ENCODE results near the gene CTNNA1. TPM values are rescaled to one million over a fixed set of nuclear protein-coding genes. Genes with fewer than 3 reads are reported as not detected.

The CTNNA1 gene
- total RNA-seq, 1 donor from 2014 or later, result 359 TPM

- H3K4me1 Mint-ChIP-seq (ENCODE audit: low read depth, unreplicated experiment), result peaks cover 44% of the 10 kb centered on the region
- no peak overlapping the region for H3K4me3 Mint-ChIP-seq (ENCODE audit: unreplicated experiment)
- H3K27me3 Mint-ChIP-seq (ENCODE audit: low read depth, unreplicated experiment), result no peaks in the 10 kb centered on the region
- peaks cover 3% of the 10 kb centered on the region for H3K36me3 Mint-ChIP-seq (ENCODE audit: low read depth, unreplicated experiment)
- TF ChIP-seq, protein P1, sequence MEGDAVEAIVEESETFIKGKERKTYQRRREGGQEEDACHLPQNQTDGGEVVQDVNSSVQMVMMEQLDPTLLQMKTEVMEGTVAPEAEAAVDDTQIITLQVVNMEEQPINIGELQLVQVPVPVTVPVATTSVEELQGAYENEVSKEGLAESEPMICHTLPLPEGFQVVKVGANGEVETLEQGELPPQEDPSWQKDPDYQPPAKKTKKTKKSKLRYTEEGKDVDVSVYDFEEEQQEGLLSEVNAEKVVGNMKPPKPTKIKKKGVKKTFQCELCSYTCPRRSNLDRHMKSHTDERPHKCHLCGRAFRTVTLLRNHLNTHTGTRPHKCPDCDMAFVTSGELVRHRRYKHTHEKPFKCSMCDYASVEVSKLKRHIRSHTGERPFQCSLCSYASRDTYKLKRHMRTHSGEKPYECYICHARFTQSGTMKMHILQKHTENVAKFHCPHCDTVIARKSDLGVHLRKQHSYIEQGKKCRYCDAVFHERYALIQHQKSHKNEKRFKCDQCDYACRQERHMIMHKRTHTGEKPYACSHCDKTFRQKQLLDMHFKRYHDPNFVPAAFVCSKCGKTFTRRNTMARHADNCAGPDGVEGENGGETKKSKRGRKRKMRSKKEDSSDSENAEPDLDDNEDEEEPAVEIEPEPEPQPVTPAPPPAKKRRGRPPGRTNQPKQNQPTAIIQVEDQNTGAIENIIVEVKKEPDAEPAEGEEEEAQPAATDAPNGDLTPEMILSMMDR (IDR thresholded peaks at IDR 0.05; ENCODE audit: insufficient read depth, low read depth, low read length), result no peak
- no peak for TF ChIP-seq EZH2 (IDR thresholded peaks at IDR 0.05; ENCODE audit: insufficient read depth, low read length)
- no peak overlapping the region for H3K4me2 ChIP-seq (ENCODE audit: low read length)
- no peaks in the 10 kb centered on the region for H3K79me2 ChIP-seq (ENCODE audit: insufficient read depth, low read length)
- no peaks in the 10 kb centered on the region for H3K27me3 ChIP-seq (ENCODE audit: insufficient read depth, low read length)
- FAIRE-seq (no peak), DNase-seq (ENCODE audit: low read depth) (no peak)
- no peaks in the 10 kb centered on the region for H3K4me1 ChIP-seq (ENCODE audit: insufficient read depth, low read length)
- H3K9me3 ChIP-seq (ENCODE audit: insufficient read depth, low read depth, low read length), result no peaks in the 10 kb centered on the region
- H3K9me3 Mint-ChIP-seq (ENCODE audit: unreplicated experiment), result no peaks in the 10 kb centered on the region
- no peak overlapping the region for H2AFZ ChIP-seq (ENCODE audit: low read depth, low read length)
- no peaks in the 10 kb centered on the region for H4K20me1 ChIP-seq (ENCODE audit: insufficient read depth, low read length)
- H3K27ac ChIP-seq (ENCODE audit: low read depth, low read length), result no peak overlapping the region
- no peak overlapping the region for H3K9ac ChIP-seq (ENCODE audit: low read length)
- no peaks in the 10 kb centered on the region for H3K36me3 ChIP-seq (ENCODE audit: insufficient read depth, low read length)
- H3K4me3 ChIP-seq (ENCODE audit: insufficient read depth, low read depth, low read length), result no peak overlapping the region
- H3K27ac Mint-ChIP-seq (ENCODE audit: unreplicated experiment), result no peak overlapping the region
These were observed 207.0 kb downstream of the CTNNA1 start for GRCh38 chr5:138960145-138960692.

DNA sequence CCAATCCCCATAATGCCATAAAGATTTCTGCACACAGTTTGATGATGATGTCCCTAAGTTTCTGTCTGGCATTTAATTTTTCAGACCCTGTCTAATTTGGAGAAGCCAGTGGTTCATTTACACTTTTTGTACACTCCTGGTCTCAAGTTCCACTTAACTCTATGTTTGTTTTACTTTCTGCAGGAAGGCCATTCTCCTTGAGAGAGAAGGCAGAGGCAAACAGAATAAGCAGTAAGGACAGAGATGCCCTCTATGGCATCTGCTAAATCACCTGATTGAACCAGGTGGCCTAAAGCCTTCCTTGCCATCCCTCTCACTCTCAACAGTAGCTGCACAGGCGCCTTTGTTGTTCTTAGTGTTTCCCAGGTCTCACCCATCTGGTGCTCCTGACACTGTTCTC, 208.0 kb downstream of the CTNNA1 start:
- Mint-ChIP-seq H3K27ac (ENCODE audit: unreplicated experiment) (peak overlapping the region; percentile 20), H3K9me3 (ENCODE audit: unreplicated experiment) (no peaks in the 10 kb centered on the region), H3K36me3 (ENCODE audit: low read depth, unreplicated experiment) (peaks cover 3% of the 10 kb centered on the region), H3K4me1 (ENCODE audit: low read depth, unreplicated experiment) (peaks cover 36% of the 10 kb centered on the region), H3K4me3 (ENCODE audit: unreplicated experiment) (no peak overlapping the region), H3K27me3 (ENCODE audit: low read depth, unreplicated experiment) (no peaks in the 10 kb centered on the region)
- Histone ChIP-seq H3K9ac (ENCODE audit: low read length) (no peak overlapping the region), H2AFZ (ENCODE audit: low read depth, low read length) (no peak overlapping the region), H3K9me3 (ENCODE audit: insufficient read depth, low read depth, low read length) (no peaks in the 10 kb centered on the region), H3K4me2 (ENCODE audit: low read length) (no peak overlapping the region), H3K4me1 (ENCODE audit: insufficient read depth, low read length) (no peaks in the 10 kb centered on the region), H3K27me3 (ENCODE audit: insufficient read depth, low read length) (no peaks in the 10 kb centered on the region), H3K27ac (ENCODE audit: low read depth, low read length) (no peak overlapping the region), H3K4me3 (ENCODE audit: insufficient read depth, low read depth, low read length) (no peak overlapping the region), H3K79me2 (ENCODE audit: insufficient read depth, low read length) (no peaks in the 10 kb centered on the region), H3K36me3 (ENCODE audit: insufficient read depth, low read length) (no peaks in the 10 kb centered on the region), H4K20me1 (ENCODE audit: insufficient read depth, low read length) (no peaks in the 10 kb centered on the region)
- FAIRE-seq (no peak), DNase-seq (ENCODE audit: low read depth) (no peak)
- TF ChIP-seq EZH2 (IDR thresholded peaks at IDR 0.05; ENCODE audit: insufficient read depth, low read length), result no peak
- TF ChIP-seq, protein P1 (IDR thresholded peaks at IDR 0.05; ENCODE audit: insufficient read depth, low read depth, low read length), result no peak

GRCh38 chr5:138961729-138962128, 208.5 kb downstream of the CTNNA1 start:
- FAIRE-seq, result no peak
- DNase-seq (ENCODE audit: low read depth), result no peak
- no peaks in the 10 kb centered on the region for H4K20me1 ChIP-seq (ENCODE audit: insufficient read depth, low read length)

More at GRCh38 chr5:138961729-138962128, 208.5 kb downstream of the CTNNA1 start:
- no peak overlapping the region for H3K27ac ChIP-seq (ENCODE audit: low read depth, low read length)
- no peak overlapping the region for H3K4me2 ChIP-seq (ENCODE audit: low read length)
- Mint-ChIP-seq H3K4me1 (ENCODE audit: low read depth, unreplicated experiment) (peaks cover 36% of the 10 kb centered on the region), H3K27ac (ENCODE audit: unreplicated experiment) (peak overlapping the region; percentile 20), H3K27me3 (ENCODE audit: low read depth, unreplicated experiment) (no peaks in the 10 kb centered on the region), H3K4me3 (ENCODE audit: unreplicated experiment) (no peak overlapping the region), H3K9me3 (ENCODE audit: unreplicated experiment) (no peaks in the 10 kb centered on the region), H3K36me3 (ENCODE audit: low read depth, unreplicated experiment) (peaks cover 3% of the 10 kb centered on the region)
- H3K4me3 ChIP-seq (ENCODE audit: insufficient read depth, low read depth, low read length), result no peak overlapping the region
- peaks cover 2% of the 10 kb centered on the region for H3K79me2 ChIP-seq (ENCODE audit: insufficient read depth, low read length)
- no peak overlapping the region for H2AFZ ChIP-seq (ENCODE audit: low read depth, low read length)
- no peaks in the 10 kb centered on the region for H3K9me3 ChIP-seq (ENCODE audit: insufficient read depth, low read depth, low read length)
- TF ChIP-seq EZH2 (IDR thresholded peaks at IDR 0.05; ENCODE audit: insufficient read depth, low read length), result no peak
- TF ChIP-seq, protein P1 (IDR thresholded peaks at IDR 0.05; ENCODE audit: insufficient read depth, low read depth, low read length), result no peak
- no peaks in the 10 kb centered on the region for H3K4me1 ChIP-seq (ENCODE audit: insufficient read depth, low read length)
- H3K9ac ChIP-seq (ENCODE audit: low read length), result no peak overlapping the region
- H3K36me3 ChIP-seq (ENCODE audit: insufficient read depth, low read length), result no peaks in the 10 kb centered on the region
- no peaks in the 10 kb centered on the region for H3K27me3 ChIP-seq (ENCODE audit: insufficient read depth, low read length)

Data from astrocyte (in vitro differentiated cells and primary cell).